ENCODE data around the gene ZNF408. TPM values are rescaled to one million over a fixed set of nuclear protein-coding genes. Genes with fewer than 3 reads are reported as not detected.
A peak's percentile ranks its signal among the peaks of the same experiment; 100 is the strongest.

ZNF408 gene
- total and polyA plus RNA-seq, 10 donors: 4.7 to 17.4 (median 10.1) TPM

- Histone ChIP-seq H3K4me1 (peaks cover 8 to 71% (median 32%) of the 10 kb centered on the region in 6 donors), H3K36me3 (peaks cover 8 to 100% (median 81%) of the 10 kb centered on the region in 6 donors), H3K27me3 (replicated peaks in 1 of 7) (no peaks in the 10 kb centered on the region), H3K27ac (peak overlapping the region in 5 of 8 donors; percentile 48 to 78 (median 50)), H3K4me3 (no peak overlapping the region), H3K9me3 (no peaks in the 10 kb centered on the region)
- DNase-seq: peak; percentile 39
- no peak for TF ChIP-seq POLR2AphosphoS5 (IDR thresholded peaks at IDR 0.05)
- intact Hi-C loops (cut with DNase I; ENCODE audit: low total_unique reads): no loop called here
- 89 to 95% (median 93%) methylated on average over 9 to 11 of the region's 11 CpGs for WGBS, 5 donors
These were observed 17.8 kb upstream of the ZNF408 start for GRCh38 chr11:46682773-46683752.

DNA sequence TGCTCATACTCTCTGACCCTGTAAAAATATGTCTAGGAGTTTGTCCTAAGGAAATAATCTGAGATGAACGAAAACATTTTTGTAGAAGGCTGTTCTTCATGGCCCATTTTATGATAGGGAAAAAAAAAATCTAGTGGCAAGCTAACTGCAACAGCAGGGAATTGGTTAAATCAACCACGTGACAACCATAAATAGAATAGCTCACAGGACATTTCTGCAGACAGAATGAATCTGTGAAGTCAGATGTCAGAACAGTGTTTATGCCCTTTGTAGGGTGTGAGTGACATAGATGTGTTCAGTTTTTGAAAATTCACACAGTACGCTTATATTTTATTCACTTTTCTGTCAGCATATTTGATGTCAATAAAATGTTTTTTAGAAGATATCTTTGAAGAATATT is 16.5 kb upstream of the ZNF408 start:
- TF ChIP-seq POLR2A (IDR thresholded peaks at IDR 0.05) (no peak), POLR2AphosphoS5 (IDR thresholded peaks at IDR 0.05) (no peak), CTCF (IDR thresholded peaks at IDR 0.05 in 8 of 11, conservative IDR thresholded peaks at IDR 0.05 in 3 of 11) (no peak)
- H3K9me3 ChIP-seq: no peaks in the 10 kb centered on the region
- peaks cover 5 to 68% (median 30%) of the 10 kb centered on the region in 6 donors for H3K4me1 ChIP-seq
- peak overlapping the region in 5 of 8 donors; percentile 45 to 78 (median 50) for H3K27ac ChIP-seq
- DNase-seq: no peak
- H3K27me3 ChIP-seq (replicated peaks in 1 of 7): no peaks in the 10 kb centered on the region
- peaks cover 0 to 100% (median 76%) of the 10 kb centered on the region in 6 donors for H3K36me3 ChIP-seq
- no peak overlapping the region for H3K4me3 ChIP-seq
- intact Hi-C loops (cut with DNase I; ENCODE audit: low total_unique reads): no loop called here
- 72 to 77% (median 74%) methylated on average over 3 of the region's 3 CpGs for WGBS, 5 donors

DNA sequence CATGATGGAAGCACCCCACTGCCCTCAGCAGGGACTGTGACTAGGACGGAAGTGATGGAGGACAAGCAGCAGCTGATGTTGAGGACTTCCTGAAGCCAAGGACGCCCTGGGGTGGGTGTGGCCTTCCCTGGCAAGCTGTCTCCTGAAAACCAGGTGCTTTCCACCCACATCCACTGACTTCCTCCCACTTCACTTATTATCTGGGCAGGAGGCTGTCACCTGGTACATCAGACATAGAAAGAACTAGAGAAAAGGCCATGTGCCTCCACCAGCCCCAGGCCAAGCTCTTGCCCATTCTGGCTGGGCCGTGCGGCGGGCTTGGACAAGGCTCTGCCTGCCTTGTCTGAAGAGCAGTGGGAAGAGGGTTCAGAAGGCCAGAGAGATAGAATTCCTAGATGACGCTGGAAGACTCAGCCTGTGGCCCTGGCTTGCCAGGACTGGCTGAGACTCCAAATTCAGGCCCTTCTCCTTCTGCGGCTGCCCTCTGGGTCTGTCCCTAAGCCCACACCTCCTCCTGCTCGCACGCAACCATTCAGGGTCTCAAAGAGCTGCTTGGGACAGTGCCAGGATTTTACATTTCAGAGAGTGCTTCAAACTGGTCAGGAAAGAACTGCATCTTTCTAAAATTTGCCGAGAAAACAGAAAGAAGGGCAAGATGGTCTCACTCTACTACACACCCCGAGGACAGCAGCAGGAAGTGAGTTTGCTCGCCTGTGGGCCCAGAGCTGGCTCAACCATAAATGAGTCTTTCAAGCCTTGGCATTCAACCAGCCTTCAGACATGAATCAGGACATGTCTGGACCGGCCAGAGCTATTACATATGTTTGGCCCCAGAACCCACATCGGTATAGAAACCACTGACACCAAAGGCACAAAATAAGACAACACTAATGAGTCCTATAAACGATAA is 13.7 kb upstream of the ZNF408 start:
- Histone ChIP-seq H3K9me3 (no peaks in the 10 kb centered on the region), H3K27ac (peak overlapping the region; percentile 32 to 81 (median 75)), H3K27me3 (replicated peaks in 1 of 7) (no peaks in the 10 kb centered on the region), H3K4me1 (peaks cover 5 to 63% (median 29%) of the 10 kb centered on the region in 6 donors), H3K36me3 (peaks cover 0 to 100% (median 69%) of the 10 kb centered on the region in 6 donors), H3K4me3 (no peak overlapping the region)
- WGBS, 5 donors: 54 to 76% (median 69%) methylated on average over 15 of the region's 15 CpGs
- TF ChIP-seq CTCF (IDR thresholded peaks at IDR 0.05 in 8 of 11, conservative IDR thresholded peaks at IDR 0.05 in 3 of 11) (no peak), POLR2AphosphoS5 (IDR thresholded peaks at IDR 0.05) (peak; percentile 50 to 71 (median 60))
- intact Hi-C loops (cut with DNase I; ENCODE audit: low total_unique reads): no loop called here
- DNase-seq: no peak

- H3K9me3 ChIP-seq: no peaks in the 10 kb centered on the region
- H3K27me3 ChIP-seq (replicated peaks in 1 of 7): no peaks in the 10 kb centered on the region
- no peak overlapping the region for H3K4me3 ChIP-seq
- H3K4me1 ChIP-seq: peaks cover 5 to 59% (median 25%) of the 10 kb centered on the region in 6 donors
- H3K27ac ChIP-seq: no peak overlapping the region
- TF ChIP-seq CTCF (IDR thresholded peaks at IDR 0.05 in 8 of 11, conservative IDR thresholded peaks at IDR 0.05 in 3 of 11) (no peak), POLR2A (IDR thresholded peaks at IDR 0.05) (no peak), POLR2AphosphoS5 (IDR thresholded peaks at IDR 0.05) (no peak)
- DNase-seq: no peak
- intact Hi-C loops (cut with DNase I; ENCODE audit: low total_unique reads): no loop called here
- H3K36me3 ChIP-seq: peaks cover 11 to 100% (median 83%) of the 10 kb centered on the region in 6 donors
- WGBS, 5 donors: 93 to 100% (median 96%) methylated on average over 1 of the region's 1 CpG
These were observed 10.1 kb upstream of the ZNF408 start for GRCh38 chr11:46690702-46691101.

Data from spleen (tissue), 11 donors.